Liver (tissue), 3 donors: ENCODE measurements around the gene RIMBP2.

Experiments used
- EGR1 ChIP-seq, 2 donors: IDR thresholded peaks; 2 replicates each; pipeline ENCODE4 v1.6.1; 2016 to 2018; ENCODE audit warnings: antibody characterized with exemption in 2 of 2, low read depth in 2 of 2
- FOXA2 ChIP-seq: IDR thresholded peaks from 2 replicates; pipeline ENCODE4 v1.6.1; 2016; ENCODE audit warnings: antibody characterized with exemption
- JUND ChIP-seq, 2 donors: IDR thresholded peaks; 2 replicates each; pipeline ENCODE4 v1.6.1; 2016; ENCODE audit warnings: antibody characterized with exemption in 2 of 2
- MAX ChIP-seq: IDR thresholded peaks from 2 replicates; pipeline ENCODE4 v1.6.1; 2016; ENCODE audit warnings: antibody characterized with exemption
- NR2F2 ChIP-seq: IDR thresholded peaks from 2 replicates; pipeline ENCODE4 v1.6.1; 2016; ENCODE audit warnings: antibody characterized with exemption
- SP1 ChIP-seq: IDR thresholded peaks from 2 replicates; pipeline ENCODE4 v1.6.1; 2018; ENCODE audit warnings: antibody characterized with exemption, mild to moderate bottlenecking
- TAF1 ChIP-seq: conservative IDR thresholded peaks from 2 replicates; pipeline ENCODE4 v1.6.1; 2016; ENCODE audit warnings: antibody characterized with exemption, mild to moderate bottlenecking
- YY1 ChIP-seq: IDR thresholded peaks from 2 replicates; pipeline ENCODE4 v1.6.1; 2016; ENCODE audit warnings: antibody characterized with exemption, mild to moderate bottlenecking
- TF ChIP-seq, protein P1 (sequence below): IDR thresholded peaks from 2 replicates; pipeline ENCODE4 v1.6.1; 2016; ENCODE audit warnings: antibody characterized with exemption, mild to moderate bottlenecking
- TF ChIP-seq, protein P2 (sequence below): fragments of 150-350 bp; IDR thresholded peaks from 2 replicates; pipeline ENCODE4 v1.5.1; 2017; ENCODE audit warnings: improper control_type of control experiment, low read depth, low read length; ENCODE audit not compliant: missing input control
- TF ChIP-seq, protein P3 (sequence below): IDR thresholded peaks from 2 replicates; pipeline ENCODE4 v1.6.1; 2016; ENCODE audit warnings: antibody characterized with exemption
- donor health status: healthy.
- donor health status: healthy.

- TF ChIP-seq NR2F2, result no peak
- no peak for TF ChIP-seq JUND (IDR thresholded peaks at IDR 0.05)
- TF ChIP-seq, protein P1, sequence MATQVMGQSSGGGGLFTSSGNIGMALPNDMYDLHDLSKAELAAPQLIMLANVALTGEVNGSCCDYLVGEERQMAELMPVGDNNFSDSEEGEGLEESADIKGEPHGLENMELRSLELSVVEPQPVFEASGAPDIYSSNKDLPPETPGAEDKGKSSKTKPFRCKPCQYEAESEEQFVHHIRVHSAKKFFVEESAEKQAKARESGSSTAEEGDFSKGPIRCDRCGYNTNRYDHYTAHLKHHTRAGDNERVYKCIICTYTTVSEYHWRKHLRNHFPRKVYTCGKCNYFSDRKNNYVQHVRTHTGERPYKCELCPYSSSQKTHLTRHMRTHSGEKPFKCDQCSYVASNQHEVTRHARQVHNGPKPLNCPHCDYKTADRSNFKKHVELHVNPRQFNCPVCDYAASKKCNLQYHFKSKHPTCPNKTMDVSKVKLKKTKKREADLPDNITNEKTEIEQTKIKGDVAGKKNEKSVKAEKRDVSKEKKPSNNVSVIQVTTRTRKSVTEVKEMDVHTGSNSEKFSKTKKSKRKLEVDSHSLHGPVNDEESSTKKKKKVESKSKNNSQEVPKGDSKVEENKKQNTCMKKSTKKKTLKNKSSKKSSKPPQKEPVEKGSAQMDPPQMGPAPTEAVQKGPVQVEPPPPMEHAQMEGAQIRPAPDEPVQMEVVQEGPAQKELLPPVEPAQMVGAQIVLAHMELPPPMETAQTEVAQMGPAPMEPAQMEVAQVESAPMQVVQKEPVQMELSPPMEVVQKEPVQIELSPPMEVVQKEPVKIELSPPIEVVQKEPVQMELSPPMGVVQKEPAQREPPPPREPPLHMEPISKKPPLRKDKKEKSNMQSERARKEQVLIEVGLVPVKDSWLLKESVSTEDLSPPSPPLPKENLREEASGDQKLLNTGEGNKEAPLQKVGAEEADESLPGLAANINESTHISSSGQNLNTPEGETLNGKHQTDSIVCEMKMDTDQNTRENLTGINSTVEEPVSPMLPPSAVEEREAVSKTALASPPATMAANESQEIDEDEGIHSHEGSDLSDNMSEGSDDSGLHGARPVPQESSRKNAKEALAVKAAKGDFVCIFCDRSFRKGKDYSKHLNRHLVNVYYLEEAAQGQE, result no peak
- TF ChIP-seq, protein P2, sequence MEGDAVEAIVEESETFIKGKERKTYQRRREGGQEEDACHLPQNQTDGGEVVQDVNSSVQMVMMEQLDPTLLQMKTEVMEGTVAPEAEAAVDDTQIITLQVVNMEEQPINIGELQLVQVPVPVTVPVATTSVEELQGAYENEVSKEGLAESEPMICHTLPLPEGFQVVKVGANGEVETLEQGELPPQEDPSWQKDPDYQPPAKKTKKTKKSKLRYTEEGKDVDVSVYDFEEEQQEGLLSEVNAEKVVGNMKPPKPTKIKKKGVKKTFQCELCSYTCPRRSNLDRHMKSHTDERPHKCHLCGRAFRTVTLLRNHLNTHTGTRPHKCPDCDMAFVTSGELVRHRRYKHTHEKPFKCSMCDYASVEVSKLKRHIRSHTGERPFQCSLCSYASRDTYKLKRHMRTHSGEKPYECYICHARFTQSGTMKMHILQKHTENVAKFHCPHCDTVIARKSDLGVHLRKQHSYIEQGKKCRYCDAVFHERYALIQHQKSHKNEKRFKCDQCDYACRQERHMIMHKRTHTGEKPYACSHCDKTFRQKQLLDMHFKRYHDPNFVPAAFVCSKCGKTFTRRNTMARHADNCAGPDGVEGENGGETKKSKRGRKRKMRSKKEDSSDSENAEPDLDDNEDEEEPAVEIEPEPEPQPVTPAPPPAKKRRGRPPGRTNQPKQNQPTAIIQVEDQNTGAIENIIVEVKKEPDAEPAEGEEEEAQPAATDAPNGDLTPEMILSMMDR, result no peak
- TF ChIP-seq FOXA2, result no peak
- TF ChIP-seq MAX, result no peak
- TF ChIP-seq EGR1 (IDR thresholded peaks at IDR 0.05; ENCODE audit: low read depth in 2 of 2), result no peak
- no peak for TF ChIP-seq TAF1
- TF ChIP-seq, protein P3, sequence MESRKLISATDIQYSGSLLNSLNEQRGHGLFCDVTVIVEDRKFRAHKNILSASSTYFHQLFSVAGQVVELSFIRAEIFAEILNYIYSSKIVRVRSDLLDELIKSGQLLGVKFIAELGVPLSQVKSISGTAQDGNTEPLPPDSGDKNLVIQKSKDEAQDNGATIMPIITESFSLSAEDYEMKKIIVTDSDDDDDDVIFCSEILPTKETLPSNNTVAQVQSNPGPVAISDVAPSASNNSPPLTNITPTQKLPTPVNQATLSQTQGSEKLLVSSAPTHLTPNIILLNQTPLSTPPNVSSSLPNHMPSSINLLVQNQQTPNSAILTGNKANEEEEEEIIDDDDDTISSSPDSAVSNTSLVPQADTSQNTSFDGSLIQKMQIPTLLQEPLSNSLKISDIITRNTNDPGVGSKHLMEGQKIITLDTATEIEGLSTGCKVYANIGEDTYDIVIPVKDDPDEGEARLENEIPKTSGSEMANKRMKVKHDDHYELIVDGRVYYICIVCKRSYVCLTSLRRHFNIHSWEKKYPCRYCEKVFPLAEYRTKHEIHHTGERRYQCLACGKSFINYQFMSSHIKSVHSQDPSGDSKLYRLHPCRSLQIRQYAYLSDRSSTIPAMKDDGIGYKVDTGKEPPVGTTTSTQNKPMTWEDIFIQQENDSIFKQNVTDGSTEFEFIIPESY, result no peak
- TF ChIP-seq YY1, result no peak
- TF ChIP-seq SP1, result no peak
Observed at GRCh38 chr12:130486891-130487416, 229.1 kb downstream of the RIMBP2 start.
